Stimulated activated CD8-positive, alpha-beta memory T cell treated with anti-CD3 and anti-CD28 coated beads, Interleukin-15, amount 100 ng/mL, for 24 hours (primary cell): ENCODE measurements around the gene FOXF2.
A peak's percentile ranks its signal among the peaks of the same experiment; 100 is the strongest.

Experiments used
- DNase-seq: peaks from one replicate; pipeline ENCODE4 v3.0.0-alpha.2; 2020; ENCODE audit warnings: low read depth

The FOXF2 gene

GRCh38 chr6:1390946-1391799, 1.8 kb downstream of the FOXF2 start:
- no peak for DNase-seq

- no peak for DNase-seq
These were observed 2.5 kb downstream of the FOXF2 start for GRCh38 chr6:1391800-1392309.

- no peak for DNase-seq
These were observed 3.7 kb downstream of the FOXF2 start for GRCh38 chr6:1392813-1393640.

GRCh38 chr6:1393641-1394283, 4.4 kb downstream of the FOXF2 start:
- no peak for DNase-seq

DNA sequence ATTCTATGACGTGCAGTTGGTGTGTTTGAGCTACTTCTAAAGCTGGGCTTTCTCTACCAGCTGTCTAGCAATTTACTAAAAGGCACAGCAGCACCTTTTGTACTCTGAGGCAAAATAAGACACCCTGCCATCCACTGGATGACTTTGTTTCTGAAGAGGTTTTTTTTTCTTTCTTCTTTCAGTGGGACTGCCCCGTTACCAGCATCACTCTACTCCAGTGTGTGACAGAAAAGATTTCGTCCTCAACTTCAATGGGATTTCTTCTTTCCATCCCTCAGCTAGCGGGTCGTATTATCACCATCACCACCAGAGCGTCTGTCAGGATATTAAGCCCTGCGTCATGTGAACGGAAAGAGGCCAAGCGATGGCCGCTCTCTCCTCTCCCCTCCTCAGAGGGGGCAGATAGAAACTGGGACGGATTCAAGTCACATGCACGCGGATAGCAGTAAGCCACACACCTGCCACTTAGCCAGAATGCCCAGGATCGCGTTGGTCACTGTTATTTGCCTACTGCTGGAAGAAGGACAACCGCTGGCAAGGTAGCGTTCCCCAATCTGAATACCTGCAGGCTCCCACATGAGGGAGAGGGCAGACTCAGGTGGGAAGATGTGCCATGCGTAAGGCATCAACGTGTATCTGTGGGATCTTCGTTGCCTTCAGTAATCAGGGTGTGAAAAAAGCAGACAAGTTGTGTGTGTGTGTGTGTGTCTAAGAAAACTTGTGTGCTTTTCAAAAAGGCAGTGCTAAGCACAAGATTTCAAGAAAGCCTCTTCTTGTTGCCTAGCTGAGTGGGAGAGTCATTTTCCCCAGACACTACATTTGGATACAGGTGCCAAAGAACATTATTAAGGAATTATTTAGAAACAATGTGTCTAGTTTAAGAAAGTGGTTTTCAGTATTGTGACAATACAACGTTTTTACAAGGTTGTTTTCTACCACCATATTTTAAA, 5.4 kb downstream of the FOXF2 start:
- DNase-seq, result no peak

DNA sequence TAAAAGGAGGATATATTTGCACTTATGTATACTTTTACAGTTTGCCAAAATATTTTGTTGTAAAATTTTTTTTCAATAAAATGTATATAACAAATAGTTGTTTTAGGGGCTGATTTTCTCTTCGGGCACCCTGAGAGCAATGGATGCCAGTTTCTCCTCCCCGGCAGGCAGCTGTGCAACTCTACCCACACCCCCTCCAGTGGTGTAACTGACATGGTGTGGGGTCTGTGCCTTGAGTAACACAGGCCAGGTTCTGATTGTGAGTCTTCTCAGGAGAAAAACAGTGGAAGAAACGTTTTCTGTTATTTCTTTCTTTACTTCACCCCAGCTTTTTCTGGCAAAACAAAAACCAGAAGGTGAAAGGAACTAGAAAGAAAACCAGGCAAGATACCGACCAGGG, 6.1 kb downstream of the FOXF2 start:
- no peak for DNase-seq

DNA sequence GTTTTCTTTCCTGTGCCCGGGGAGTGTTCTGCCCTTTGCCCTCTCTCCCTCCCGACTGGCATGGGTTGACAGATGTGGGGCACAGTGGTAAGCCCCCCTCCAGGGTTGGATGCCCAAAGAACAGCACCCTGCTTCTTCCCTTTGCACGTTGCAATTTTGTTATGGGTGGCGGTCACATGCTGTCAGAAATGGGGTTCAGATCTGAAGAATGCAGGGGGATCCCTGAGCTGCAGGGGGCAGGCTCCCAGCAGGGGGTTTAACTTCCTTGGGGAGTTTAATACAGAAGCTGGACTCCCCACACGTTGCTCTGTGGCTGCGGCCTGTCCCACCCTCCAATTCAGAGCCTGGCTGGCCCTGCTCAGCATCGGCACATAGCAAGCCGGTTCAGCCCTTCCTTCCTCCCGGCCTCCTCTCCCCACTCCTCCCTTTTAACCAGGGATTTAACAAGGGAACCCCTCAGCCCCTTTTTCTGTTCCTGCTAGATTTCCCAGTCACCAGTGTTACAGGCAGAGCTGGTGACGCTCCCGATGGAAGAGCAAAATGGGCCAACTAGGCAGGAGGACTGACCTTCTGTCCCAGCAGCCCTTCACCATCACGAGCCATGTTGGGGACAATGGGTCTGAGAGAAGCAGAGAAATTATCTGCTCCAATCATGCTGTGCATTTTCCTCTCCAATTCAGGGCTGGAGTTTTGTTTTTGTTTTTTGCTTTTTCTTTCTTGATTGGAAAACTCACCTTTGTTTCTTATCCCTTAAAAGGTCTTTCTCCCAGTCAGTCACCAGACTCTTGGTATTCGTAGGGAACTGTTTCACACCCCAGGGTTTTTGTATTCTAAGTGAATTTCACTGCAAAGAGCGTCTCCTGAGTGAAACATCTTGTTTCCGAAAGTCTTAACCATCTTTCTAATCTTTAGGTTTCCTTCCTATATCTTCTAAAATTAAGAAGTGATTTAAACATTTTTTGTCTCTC, 6.8 kb downstream of the FOXF2 start:
- DNase-seq, result no peak

- peak; percentile 50 for DNase-seq
These were observed 7.8 kb downstream of the FOXF2 start for GRCh38 chr6:1396952-1397868.

GRCh38 chr6:1399085-1399780, 9.9 kb downstream of the FOXF2 start:
- DNase-seq, result no peak

DNA sequence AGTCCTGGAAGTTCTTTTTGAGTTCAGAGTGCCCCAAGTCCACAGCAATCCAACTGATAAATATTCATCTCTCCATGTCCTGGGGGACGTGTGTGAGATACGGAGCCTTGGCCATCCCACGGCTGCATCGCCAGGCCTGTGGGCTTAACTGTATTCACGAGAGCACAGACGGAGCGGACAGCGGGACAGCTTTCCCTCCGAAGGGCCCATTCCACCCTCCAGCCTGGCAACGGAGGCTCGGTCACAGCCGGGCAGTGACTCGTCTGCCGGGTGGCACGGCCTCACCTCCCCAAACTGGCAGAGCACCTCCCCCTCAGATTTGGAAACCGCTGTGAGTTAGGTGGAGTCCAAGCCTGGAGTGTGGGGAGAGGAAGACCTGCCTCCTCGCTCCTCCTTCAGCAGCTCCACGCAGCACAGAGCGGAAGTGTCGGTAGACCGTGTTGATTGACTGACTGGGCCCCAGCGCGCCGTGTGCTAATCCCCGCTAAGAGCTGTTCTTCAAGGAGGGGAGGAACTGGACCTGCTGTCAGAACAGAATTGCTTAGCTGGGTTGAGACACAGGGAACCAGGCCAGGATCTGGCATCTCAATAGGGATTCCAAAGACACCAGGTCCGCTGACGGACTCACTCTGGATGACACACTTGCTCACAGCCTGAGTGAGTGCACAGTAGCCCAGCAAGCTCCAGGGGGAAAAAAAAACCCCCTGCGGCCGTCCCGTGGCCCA, 10.9 kb downstream of the FOXF2 start:
- no peak for DNase-seq

GRCh38 chr6:1402369-1402768, 13.0 kb downstream of the FOXF2 start:
- no peak for DNase-seq

- DNase-seq, result no peak
These were observed 13.5 kb downstream of the FOXF2 start for GRCh38 chr6:1402868-1403267.

DNA sequence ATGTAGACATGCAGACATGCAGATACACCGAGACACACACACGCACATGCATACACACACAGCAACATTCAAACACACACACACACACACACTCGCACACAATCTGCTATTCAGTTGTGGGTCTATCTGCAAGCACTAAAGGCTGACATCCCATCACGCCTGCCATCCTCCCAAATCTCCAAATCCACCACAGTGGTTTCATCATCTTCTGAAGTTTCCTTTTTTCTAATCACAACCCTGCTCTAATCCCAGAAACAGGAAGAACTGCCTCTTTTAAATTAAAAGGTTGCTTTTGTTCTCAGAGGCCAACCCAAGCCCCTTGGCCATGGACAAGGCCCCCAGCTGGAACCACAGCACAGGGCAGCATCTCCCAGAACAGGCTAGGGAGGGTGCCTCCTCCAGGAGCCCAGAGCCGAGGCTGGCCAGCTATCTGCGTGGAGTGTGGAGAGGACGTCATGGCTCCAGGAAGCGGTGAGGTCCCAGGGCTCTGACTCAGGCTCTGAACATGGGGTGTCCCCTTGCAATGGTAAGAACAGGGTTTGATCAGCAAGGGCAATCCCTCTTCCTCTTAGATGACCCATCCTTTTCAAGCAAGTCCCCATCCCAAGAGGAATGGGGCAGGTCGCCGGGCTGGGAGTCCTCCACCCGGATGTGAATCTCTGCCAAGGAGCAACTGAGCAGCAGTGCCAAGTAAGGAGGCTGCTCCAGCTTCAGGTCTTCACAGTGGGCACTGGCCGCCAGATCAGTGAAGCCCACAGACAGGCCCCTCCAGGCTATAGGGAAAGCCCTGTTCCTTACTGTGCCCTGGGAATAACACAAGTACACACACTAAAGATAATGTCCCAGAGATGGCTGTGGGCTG, 14.7 kb downstream of the FOXF2 start:
- DNase-seq, result no peak

GRCh38 chr6:1404713-1405098, 15.3 kb downstream of the FOXF2 start:
- DNase-seq, result no peak

GRCh38 chr6:1405221-1405620, 15.8 kb downstream of the FOXF2 start:
- no peak for DNase-seq

GRCh38 chr6:1406306-1407072, 17.1 kb downstream of the FOXF2 start:
- no peak for DNase-seq
